Measurements from ENCODE around the gene WNK4. TPM values are rescaled to one million over a fixed set of nuclear protein-coding genes. Genes with fewer than 3 reads are reported as not detected.

Gene WNK4
- total RNA-seq, 2 donors from 2014 or later = 0.08 TPM; not detected in 1

- Histone ChIP-seq H3K4me1 (peaks cover 0 to 16% of the 10 kb centered on the region in 2 donors), H3K9me3 (no peaks in the 10 kb centered on the region), H3K27ac (no peak overlapping the region), H3K4me3 (no peak overlapping the region), H3K36me3 (peaks cover 62% of the 10 kb centered on the region), H3K27me3 (no peaks in the 10 kb centered on the region)
- no peak for DNase-seq (ENCODE audit: low spot score)
- TF ChIP-seq CTCF (IDR thresholded peaks at IDR 0.05) = peak; percentile 62 to 65
Observed at GRCh38 chr17:42819939-42820535, 39.6 kb downstream of the WNK4 start.

- no peak for TF ChIP-seq CTCF (IDR thresholded peaks at IDR 0.05)
- H3K27ac ChIP-seq = no peak overlapping the region
- H3K4me1 ChIP-seq = peaks cover 0 to 16% of the 10 kb centered on the region in 2 donors
- no peaks in the 10 kb centered on the region for H3K27me3 ChIP-seq
- H3K4me3 ChIP-seq = no peak overlapping the region
- H3K9me3 ChIP-seq = no peaks in the 10 kb centered on the region
- no peak for DNase-seq (ENCODE audit: low spot score)
- H3K36me3 ChIP-seq = peaks cover 50% of the 10 kb centered on the region
Observed at GRCh38 chr17:42821176-42821575, 40.8 kb downstream of the WNK4 start.

GRCh38 chr17:42827472-42827871, 47.1 kb downstream of the WNK4 start:
- H3K9me3 ChIP-seq = no peaks in the 10 kb centered on the region
- H3K36me3 ChIP-seq = no peaks in the 10 kb centered on the region
- no peak overlapping the region for H3K27ac ChIP-seq
- no peak overlapping the region for H3K4me3 ChIP-seq
- TF ChIP-seq CTCF (IDR thresholded peaks at IDR 0.05) = no peak
- H3K27me3 ChIP-seq = no peaks in the 10 kb centered on the region
- H3K4me1 ChIP-seq = peaks cover 0 to 19% of the 10 kb centered on the region in 2 donors
- DNase-seq (ENCODE audit: low spot score) = no peak

- no peak for DNase-seq (ENCODE audit: low spot score)
- peaks cover 4% of the 10 kb centered on the region for H3K36me3 ChIP-seq
- peaks cover 0 to 22% of the 10 kb centered on the region in 2 donors for H3K4me1 ChIP-seq
- H3K4me3 ChIP-seq = no peak overlapping the region
- TF ChIP-seq CTCF (IDR thresholded peaks at IDR 0.05) = no peak
- H3K27me3 ChIP-seq = no peaks in the 10 kb centered on the region
- H3K9me3 ChIP-seq = no peaks in the 10 kb centered on the region
- no peak overlapping the region for H3K27ac ChIP-seq
Observed at GRCh38 chr17:42830971-42831370, 50.6 kb downstream of the WNK4 start.

- peaks cover 15% of the 10 kb centered on the region for H3K36me3 ChIP-seq
- TF ChIP-seq CTCF (IDR thresholded peaks at IDR 0.05) = no peak
- DNase-seq (ENCODE audit: low spot score) = no peak
Observed at GRCh38 chr17:42832213-42832933, 52.0 kb downstream of the WNK4 start.

More at GRCh38 chr17:42832213-42832933, 52.0 kb downstream of the WNK4 start:
- peaks cover 0 to 22% of the 10 kb centered on the region in 2 donors for H3K4me1 ChIP-seq
- H3K4me3 ChIP-seq = peak overlapping the region; percentile 75 to 93
- peak overlapping the region; percentile 85 to 89 for H3K27ac ChIP-seq
- no peaks in the 10 kb centered on the region for H3K9me3 ChIP-seq
- no peaks in the 10 kb centered on the region for H3K27me3 ChIP-seq

Measured in right atrium auricular region (tissue), 2 donors.